GM18498 (cell line): ENCODE data around the gene PCDHGB5.
"Not testable (repeated sequence)": the region's sequence is repeated elsewhere in the genome, so short reads cannot be mapped to it uniquely, and the experiment has no call there.

Experiments used
- ATAC-seq: cut with Tn5 transposase; IDR thresholded peaks from one replicate; pipeline ENCODE4 v1.9.1; 2021; ENCODE audit warnings: mild to moderate bottlenecking, moderate library complexity; ENCODE audit not compliant: unreplicated experiment

PCDHGB5 gene

DNA sequence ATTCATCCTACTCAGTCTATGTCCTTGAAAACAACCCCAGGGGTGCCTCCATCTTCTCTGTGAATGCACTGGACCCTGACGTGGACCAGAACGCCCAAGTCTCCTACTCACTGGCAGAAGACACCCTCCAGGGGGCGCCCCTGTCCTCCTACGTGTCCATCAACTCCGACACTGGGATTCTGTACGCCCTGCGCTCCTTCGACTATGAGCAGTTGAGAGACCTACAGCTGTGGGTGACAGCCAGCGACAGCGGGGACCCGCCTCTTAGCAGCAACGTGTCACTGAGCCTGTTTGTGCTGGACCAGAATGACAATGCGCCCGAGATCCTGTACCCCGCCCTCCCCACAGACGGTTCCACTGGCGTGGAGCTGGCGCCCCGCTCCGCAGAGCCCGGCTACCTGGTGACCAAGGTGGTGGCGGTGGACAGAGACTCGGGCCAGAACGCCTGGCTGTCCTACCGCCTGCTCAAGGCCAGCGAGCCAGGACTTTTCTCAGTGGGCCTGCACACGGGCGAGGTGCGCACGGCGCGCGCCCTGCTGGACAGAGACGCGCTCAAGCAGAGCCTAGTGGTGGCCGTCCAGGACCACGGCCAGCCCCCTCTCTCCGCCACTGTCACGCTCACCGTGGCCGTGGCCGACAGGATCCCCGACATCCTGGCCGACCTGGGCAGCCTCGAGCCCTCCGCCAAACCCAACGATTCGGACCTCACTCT, 22.1 kb upstream of the PCDHGB5 start:
- ATAC-seq: not testable (repeated sequence)

DNA sequence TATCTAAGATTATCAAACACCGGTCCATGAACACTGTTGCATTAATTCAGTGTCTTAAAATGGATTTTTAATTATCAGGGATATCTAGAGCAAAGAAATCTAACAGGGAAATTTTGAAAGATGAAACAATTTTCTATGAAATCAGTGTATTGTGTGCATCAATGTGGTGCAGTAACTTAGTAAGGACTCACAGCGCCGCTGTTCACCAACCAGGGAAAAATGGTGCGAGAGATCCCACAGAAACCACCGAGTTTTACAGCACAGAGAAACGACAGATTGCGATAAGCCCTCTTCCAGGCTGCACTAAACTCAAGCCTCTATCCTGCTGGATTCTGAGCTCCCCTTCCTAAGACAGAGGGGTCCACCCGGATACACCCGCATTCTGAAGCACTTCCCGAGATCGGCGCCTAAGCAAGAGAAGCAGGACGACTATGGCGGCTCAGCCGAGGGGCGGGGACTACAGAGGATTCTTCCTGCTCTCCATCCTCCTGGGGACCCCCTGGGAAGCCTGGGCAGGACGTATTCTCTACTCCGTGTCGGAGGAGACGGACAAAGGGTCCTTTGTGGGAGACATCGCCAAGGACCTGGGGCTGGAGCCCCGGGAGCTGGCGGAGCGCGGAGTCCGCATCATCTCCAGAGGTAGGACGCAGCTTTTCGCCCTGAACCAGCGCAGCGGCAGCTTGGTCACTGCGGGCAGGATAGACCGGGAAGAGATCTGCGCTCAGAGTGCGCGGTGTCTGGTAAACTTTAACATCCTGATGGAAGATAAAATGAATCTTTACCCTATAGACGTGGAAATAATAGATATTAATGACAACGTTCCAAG, 15.1 kb upstream of the PCDHGB5 start, which contains the start of gene PCDHGA7:
Gene PCDHGA7, plus strand, starts transcription at position 274 of the 826 bp plus-strand sequence. Its CDS starts 158 bp downstream, at position 432.
- ATAC-seq: no peak

DNA sequence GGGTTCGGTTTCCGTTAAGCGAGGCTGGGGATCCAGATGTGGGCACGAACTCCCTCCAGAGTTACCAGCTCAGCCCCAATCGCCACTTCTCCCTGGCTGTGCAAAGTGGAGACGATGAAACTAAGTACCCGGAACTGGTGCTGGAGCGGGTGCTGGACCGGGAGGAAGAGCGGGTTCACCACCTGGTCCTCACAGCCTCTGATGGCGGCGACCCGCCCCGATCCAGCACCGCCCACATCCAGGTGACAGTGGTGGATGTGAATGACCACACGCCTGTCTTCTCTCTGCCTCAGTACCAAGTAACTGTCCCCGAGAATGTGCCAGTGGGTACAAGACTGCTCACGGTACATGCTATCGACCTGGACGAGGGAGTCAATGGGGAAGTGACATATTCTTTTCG, 14.4 kb upstream of the PCDHGB5 start:
- no peak for ATAC-seq

DNA sequence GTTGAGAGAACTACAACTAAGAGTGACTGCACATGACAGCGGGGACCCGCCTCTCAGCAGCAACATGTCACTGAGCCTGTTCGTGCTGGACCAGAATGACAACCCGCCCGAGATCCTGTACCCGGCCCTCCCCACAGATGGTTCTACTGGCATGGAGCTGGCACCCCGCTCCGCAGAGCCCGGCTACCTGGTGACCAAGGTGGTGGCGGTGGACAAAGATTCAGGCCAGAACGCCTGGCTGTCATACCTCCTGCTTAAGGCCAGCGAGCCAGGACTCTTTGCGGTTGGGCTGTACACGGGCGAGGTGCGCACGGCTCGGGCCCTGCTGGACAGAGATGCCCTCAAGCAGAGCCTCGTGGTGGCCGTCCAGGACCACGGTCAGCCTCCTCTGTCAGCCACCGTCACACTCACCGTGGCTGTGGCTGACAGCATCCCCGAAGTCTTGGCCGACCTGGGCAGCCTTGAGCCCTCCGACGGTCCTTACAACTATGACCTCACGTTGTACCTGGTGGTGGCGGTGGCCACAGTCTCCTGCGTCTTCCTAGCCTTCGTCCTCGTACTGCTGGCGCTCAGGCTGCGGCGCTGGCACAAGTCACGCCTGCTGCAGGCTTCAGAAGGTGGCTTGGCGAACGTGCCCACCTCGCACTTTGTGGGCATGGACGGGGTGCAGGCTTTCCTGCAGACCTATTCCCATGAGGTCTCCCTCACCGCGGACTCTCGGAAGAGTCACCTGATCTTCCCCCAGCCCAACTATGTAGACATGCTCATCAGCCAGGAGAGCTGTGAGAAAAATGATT, 13.1 kb upstream of the PCDHGB5 start:
- no peak for ATAC-seq

DNA sequence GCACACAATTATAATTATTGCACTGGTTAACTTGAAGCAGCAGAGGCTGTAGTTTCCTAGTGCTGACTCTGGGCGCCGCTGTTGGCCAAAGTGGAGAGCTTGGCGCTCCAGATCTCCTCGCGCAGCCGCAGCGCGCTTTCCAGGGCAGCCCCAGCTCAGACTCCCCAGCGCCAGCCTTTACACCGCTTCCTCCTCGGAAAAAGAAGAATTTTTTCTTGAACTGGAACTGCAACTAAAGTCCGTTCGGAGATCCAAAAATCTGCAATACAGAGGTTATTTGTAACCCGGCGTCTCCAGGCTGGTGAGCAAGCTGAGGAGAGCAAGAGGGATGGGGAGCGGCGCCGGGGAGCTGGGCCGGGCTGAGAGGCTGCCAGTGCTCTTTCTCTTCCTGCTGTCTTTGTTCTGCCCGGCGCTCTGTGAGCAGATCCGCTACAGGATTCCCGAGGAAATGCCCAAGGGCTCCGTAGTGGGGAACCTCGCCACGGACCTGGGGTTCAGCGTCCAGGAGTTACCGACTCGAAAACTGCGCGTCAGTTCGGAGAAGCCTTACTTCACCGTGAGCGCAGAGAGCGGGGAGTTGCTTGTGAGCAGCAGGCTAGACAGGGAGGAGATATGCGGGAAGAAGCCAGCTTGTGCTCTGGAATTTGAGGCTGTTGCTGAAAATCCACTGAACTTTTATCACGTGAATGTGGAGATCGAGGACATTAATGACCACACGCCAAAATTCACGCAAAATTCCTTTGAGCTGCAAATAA, 10.0 kb upstream of the PCDHGB5 start, which contains the start of gene PCDHGB4:
Gene PCDHGB4, plus strand, starts transcription at position 142 of the 755 bp plus-strand sequence. Its CDS starts 187 bp downstream, at position 329.
- not testable (repeated sequence) for ATAC-seq

DNA sequence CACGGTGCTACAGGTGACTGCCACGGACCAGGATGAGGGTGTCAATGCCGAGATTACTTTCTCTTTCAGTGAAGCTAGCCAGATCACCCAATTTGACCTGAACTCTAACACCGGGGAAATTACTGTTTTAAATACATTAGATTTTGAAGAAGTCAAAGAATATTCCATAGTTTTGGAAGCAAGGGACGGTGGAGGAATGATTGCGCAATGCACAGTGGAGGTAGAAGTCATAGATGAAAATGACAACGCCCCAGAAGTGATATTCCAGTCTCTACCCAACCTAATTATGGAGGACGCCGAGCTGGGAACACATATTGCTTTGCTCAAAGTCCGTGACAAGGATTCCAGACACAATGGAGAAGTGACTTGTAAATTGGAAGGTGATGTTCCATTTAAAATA, 9.1 kb upstream of the PCDHGB5 start:
- ATAC-seq: no peak

GRCh38 chr5:141389153-141390042, 8.3 kb upstream of the PCDHGB5 start:
- no peak for ATAC-seq

DNA sequence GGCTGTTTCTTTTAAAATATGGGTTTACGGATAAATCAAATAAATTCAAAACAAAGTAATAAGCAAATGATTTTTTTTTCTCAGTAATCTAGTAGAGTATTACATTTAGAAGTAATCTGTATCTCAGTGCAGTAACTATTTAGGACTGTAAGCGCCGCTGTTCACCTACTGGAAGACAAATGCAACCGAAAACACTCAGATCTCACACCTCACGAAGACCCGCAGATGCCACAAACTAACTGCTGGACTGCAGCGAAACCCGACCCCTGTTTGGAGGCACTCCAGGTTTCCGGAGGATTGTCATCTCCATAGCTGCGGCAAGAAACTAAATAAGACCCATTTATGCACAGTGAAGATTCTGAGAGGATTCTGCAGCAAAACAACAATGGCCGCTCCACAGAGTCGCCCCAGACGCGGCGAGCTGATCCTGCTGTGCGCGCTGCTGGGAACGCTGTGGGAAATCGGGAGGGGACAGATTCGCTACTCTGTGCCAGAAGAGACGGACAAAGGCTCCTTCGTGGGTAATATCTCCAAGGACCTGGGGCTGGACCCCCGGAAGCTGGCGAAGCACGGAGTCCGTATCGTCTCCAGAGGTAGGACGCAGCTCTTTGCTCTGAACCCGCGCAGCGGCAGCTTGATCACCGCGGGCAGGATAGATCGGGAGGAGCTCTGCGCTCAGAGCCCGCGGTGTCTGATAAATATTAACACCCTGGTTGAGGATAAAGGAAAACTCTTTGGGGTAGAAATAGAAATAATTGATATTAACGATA, 5.1 kb upstream of the PCDHGB5 start, which contains the start of gene PCDHGA8:
Gene PCDHGA8, plus strand, starts transcription at position 205 of the 770 bp plus-strand sequence. Its CDS starts 181 bp downstream, at position 386.
- no peak for ATAC-seq

DNA sequence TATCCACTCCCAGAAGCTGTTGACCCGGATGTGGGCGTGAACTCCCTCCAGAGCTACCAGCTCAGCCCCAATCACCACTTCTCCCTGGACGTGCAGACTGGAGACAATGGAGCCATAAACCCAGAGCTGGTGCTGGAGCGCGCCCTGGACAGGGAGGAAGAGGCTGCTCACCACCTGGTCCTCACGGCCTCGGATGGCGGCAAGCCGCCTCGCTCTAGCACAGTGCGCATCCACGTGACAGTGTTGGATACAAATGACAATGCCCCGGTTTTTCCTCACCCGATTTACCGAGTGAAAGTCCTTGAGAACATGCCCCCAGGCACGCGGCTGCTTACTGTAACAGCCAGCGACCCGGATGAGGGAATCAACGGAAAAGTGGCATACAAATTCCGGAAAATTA, 4.5 kb upstream of the PCDHGB5 start:
- ATAC-seq: no peak

GRCh38 chr5:141394401-141395187, 3.2 kb upstream of the PCDHGB5 start:
- not testable (repeated sequence) for ATAC-seq

DNA sequence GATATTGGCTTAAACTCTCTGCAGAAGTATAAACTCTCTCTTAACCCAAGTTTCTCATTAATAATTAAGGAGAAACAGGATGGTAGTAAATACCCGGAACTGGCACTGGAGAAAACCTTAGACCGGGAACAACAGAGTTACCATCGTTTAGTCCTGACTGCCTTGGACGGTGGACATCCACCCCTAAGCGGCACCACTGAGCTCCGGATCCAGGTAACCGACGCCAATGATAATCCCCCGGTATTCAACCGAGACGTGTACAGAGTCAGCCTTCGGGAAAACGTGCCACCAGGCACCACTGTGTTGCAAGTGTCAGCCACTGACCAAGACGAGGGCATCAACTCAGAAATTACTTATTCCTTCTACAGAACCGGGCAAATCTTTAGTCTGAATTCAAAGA, 861 bp downstream of the PCDHGB5 start:
- no peak for ATAC-seq

- no peak for ATAC-seq
These were observed 2.0 kb downstream of the PCDHGB5 start for GRCh38 chr5:141399555-141400258.

- ATAC-seq: no peak
These were observed 5.0 kb downstream of the PCDHGB5 start, which contains the start of gene PCDHGA9 for GRCh38 chr5:141402553-141403243. TSS of gene PCDHGA9 (plus strand) at chr5:141402778. CDS start at chr5:141402953, 175 bp downstream.

DNA sequence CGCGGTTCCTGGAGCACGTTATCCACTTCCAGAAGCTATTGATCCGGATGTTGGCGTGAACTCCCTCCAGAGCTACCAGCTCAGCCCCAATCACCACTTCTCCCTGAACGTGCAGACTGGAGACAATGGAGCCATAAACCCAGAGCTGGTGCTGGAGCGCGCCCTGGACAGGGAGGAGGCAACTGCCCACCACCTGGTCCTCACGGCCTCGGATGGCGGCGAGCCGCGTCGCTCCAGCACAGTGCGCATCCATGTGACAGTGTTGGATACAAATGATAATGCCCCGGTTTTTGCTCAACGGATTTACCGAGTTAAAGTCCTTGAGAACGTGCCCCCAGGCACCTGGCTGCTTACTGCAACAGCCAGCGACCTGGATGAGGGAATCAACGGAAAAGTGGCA, 5.6 kb downstream of the PCDHGB5 start:
- ATAC-seq: no peak

DNA sequence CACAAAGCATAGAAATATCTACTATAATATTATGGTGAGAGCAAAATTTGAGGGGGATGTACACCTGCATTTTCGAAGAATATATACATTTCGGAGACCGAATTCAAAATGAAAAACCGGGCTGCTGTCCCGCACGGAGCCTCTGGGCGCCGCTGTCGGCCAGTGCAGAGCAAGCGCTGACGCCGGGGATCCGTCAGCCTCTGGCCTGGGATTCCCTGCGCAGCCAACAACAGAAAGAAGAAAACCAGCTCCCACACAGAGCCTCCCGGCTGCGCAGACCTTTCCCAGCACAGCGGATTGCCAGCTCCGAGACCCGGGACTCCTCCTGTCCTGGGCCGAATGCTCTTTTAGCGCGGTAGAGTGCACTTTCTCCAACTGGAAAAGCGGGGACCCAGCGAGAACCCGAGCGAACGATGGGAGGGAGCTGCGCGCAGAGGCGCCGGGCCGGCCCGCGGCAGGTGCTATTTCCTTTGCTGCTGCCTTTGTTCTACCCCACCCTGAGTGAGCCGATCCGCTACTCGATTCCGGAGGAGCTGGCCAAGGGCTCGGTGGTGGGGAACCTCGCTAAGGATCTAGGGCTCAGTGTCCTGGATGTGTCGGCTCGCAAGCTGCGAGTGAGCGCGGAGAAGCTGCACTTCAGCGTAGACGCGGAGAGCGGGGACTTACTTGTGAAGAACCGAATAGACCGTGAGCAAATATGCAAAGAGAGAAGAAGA, 10.2 kb downstream of the PCDHGB5 start, which contains the start of gene PCDHGB6:
Gene PCDHGB6, plus strand, starts transcription at position 232 of the 716 bp plus-strand sequence. Its CDS starts 182 bp downstream, at position 414.
- not testable (repeated sequence) for ATAC-seq
